Activated naive CD4-positive, alpha-beta T cell (primary cell): ENCODE results near the gene CTNNA2.

Experiments used
- DNase-seq, 4 experiments: peaks; one replicate each; lab custom pipeline; 2025; lab: John Stamatoyannopoulos, UW

Gene CTNNA2

GRCh38 chr2:79789811-79790210, 277.0 kb downstream of the CTNNA2 start:
- no peak for DNase-seq

- DNase-seq: no peak
Measured at GRCh38 chr2:79792090-79792489, 279.2 kb downstream of the CTNNA2 start.

DNA sequence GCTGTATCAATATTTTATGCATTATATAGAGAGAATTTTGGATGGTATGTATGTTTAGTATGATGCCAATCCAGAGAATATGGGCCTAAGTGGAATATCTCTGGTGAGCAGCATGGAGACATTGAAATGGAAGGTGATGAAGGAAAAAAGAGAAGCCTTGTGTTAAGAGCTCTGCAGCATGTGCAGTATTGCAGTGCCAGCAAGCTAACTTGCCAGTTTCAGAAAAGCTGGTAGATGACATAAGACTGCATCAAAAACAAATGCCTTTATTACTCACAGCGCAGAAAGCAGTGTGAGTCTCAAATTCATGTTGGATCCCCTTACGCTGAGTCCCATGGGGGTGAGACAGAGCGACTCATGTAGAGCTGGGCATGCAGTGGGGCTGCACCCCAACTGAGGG, 280.2 kb downstream of the CTNNA2 start:
- no peak for DNase-seq

DNA sequence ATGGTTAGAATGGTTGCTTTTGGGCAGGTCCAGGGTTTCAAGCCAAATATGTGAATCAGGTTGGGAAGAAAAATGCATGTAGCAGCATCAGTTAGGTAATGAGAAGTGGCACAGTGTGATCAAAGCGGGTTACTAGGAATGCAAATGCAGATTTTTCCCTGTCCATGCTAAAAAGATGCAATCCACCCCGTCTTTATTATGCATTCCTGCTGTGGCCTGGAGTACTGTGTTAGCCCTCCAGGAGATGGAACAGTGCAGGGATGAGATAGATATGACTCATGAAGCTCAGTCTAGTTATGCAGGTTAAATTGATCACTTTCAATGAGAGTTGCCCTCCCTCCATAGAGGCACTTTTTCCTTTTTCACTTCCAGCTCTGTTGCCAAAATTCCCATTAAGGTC, 283.8 kb downstream of the CTNNA2 start:
- DNase-seq: no peak

DNA sequence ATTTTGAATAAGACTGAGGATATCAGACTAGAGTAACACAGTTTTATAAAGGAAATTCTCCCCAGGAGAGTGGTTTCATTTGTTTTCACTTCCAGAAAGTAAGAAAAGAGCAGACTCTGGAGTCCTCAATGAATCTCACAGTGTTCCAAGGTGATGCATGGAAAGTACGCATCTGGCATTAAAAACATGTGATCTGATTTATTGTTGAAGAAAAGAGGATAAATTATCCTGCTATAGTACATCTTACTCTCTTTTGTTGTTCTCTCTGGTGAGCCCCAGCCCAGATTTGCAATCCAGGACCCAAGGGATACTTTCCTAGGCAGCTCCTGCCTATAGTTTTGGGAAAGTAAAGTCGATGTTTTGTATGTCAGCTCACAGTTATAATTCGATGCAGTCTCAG, 285.9 kb downstream of the CTNNA2 start:
- no peak for DNase-seq

GRCh38 chr2:79799729-79800128, 286.9 kb downstream of the CTNNA2 start:
- DNase-seq: no peak

- DNase-seq: no peak
Measured at GRCh38 chr2:79801082-79801481, 288.2 kb downstream of the CTNNA2 start.

- no peak for DNase-seq
Measured at GRCh38 chr2:79817288-79817687, 304.4 kb downstream of the CTNNA2 start.

DNA sequence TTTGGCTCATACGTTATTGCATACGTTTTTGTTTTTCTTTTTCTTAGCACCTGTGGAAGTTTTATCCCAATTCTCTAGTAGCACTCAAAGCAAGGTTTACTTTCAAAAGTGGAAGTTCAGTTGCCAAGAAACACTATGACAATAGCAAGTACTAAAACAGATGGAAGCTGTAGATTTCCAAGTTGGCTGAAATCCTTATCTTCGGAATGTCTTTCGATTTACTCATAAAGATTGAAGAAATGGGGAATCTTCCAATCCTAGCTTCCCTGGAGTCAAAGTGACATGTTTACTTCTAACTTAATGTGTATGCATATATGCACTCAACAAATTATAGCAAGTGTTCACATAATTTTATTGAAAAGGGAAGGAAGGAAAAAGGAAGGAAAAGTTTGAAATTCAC, 307.4 kb downstream of the CTNNA2 start:
- DNase-seq: no peak

- no peak for DNase-seq
Measured at GRCh38 chr2:79822136-79822535, 309.3 kb downstream of the CTNNA2 start.

- no peak for DNase-seq
Measured at GRCh38 chr2:79824086-79824786, 311.4 kb downstream of the CTNNA2 start.

DNA sequence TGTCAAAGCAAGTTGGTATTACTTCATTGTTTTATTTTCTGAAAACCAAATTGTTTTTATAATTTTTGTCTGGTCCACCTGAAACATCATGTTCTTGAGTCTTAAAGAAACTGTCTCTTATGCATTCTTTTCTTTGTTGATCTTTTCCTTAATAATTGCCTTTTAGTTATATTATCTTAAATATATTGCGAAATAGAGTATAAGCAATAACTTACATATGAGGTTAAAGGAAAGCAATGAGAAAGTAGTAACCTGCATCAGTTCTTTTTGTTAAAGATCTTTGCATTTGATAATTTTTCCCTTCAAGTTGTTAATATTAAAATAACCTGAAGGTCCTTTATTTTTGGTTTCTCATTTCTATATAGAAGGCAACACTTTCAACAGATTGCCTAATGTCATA, 315.0 kb downstream of the CTNNA2 start:
- DNase-seq: no peak

DNA sequence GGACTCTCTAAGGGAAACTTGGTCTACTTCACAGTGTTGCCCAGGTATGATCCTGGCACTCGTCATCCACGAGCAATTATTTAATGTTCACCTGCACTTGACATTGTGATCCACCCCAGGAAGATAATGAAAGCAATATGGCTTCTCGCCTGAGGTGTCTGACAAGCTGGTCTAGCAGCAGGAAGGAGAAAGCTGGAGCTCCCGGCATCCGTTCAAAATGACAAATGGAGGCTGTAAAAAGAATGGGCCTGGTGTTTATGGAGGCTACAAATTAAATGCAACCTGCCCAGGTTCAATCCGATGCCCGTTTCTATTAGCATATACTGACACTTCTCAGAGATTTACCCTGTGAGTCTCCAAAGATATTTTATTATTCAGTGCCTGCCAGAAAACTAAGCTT, 317.6 kb downstream of the CTNNA2 start:
- DNase-seq: no peak

GRCh38 chr2:79831961-79832360, 319.1 kb downstream of the CTNNA2 start:
- DNase-seq: no peak

DNA sequence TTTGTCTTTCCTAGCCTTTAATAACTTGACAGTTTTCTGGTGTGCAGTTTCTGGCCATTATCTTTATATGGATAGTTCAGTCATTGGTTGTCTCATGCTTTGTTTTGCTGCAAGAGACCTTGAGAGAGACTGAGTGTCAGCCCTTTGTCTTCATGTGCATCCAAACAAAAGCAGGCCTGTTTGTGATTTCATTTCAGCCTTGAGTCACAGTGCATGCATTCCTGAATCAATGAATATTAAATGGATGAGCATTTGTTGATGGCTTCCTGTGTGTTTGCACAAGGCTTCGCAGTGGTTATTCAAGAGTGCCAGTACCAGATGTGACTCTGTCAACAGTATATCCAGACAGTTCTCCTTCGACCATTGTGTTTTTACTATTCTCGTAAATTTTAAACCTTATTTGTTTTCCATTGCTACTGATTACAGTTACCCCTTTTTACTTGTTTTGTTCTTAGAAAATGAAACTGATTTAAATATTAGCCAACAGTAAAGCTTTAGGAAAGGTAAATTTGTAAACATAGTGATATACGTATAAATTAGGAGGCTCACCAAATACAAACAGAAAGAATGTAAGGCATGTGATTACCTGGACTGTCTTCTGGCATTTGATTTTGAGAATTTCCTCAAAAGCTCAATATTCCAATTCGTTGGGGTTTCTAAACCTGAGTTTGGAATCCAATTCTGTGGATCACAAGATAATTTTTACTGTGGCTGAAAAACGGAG, 319.8 kb downstream of the CTNNA2 start:
- DNase-seq: no peak

- DNase-seq: no peak
Measured at GRCh38 chr2:79833235-79833878, 320.5 kb downstream of the CTNNA2 start.

DNA sequence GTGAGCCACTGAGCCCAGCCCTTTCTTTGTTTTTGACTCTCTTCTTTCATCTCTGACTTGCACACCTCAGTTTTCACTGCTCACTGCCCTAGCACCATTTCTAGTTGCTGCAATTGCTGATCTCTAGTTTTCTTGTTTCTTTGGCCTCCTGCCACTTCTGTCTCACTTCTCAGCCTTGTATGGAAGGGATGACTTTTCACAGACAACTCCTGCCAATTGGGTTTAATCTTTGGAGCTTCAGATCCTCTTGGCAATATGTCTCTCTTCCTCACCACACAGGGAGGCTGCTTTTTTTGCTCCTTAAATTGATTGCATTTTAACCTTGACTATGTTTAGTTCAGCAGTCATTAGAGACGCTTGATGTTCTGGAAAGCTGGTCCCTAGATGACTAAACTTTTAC, 323.1 kb downstream of the CTNNA2 start:
- no peak for DNase-seq

- DNase-seq: no peak
Measured at GRCh38 chr2:79844011-79844410, 331.2 kb downstream of the CTNNA2 start.

DNA sequence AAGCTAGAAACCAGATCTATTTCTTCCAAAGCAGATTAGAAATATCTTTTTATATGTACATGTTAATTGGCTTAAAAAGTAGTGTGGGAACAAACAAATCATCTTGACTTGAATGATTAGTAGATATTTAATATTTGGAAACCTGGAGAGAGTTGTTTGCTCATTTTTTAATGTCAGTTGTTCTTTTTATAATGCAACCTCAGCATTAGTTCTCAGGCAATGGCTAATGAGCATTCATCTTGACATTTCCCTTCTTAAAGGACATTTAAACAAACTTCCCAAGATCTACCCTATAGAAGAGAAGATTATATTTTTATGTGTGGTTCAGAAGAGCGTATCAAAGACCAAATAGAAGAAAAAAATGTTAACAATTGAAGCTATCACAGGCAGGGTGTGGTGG, 334.0 kb downstream of the CTNNA2 start:
- no peak for DNase-seq

GRCh38 chr2:79849241-79849640, 336.4 kb downstream of the CTNNA2 start:
- no peak for DNase-seq

- DNase-seq: no peak
Measured at GRCh38 chr2:79849949-79850348, 337.1 kb downstream of the CTNNA2 start.

DNA sequence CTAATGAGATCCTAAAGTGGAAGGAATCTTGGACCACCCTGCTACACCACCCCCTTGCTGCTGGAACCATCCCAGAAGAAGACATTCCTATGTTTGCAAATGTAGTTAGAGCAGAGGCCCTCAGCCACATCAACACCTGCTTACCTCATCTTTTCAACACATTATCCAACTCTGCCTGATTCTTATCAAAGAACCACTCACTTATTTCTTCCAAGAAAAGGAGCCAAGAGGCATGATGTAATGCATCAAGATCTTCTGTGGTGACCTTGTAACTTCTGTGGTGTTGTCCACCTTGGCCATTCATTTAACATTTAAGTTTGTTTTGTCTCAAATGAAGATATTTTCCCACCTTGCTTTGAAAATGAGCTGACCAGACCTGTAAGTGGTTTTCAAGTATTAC, 338.1 kb downstream of the CTNNA2 start:
- DNase-seq: no peak

GRCh38 chr2:79855264-79856006, 342.6 kb downstream of the CTNNA2 start:
- DNase-seq: no peak
